ENCODE results near the gene KLHDC7B.

Gene KLHDC7B

GRCh38 chr22:50523458-50523805 lies 22.3 kb upstream of the KLHDC7B start:
- TF ChIP-seq CTCF (IDR thresholded peaks at IDR 0.05), result no peak
- TF ChIP-seq ZFX (IDR thresholded peaks at IDR 0.05; ENCODE audit: borderline replicate concordance), result no peak
- H3K27ac ChIP-seq, result peak overlapping the region; percentile 99

DNA sequence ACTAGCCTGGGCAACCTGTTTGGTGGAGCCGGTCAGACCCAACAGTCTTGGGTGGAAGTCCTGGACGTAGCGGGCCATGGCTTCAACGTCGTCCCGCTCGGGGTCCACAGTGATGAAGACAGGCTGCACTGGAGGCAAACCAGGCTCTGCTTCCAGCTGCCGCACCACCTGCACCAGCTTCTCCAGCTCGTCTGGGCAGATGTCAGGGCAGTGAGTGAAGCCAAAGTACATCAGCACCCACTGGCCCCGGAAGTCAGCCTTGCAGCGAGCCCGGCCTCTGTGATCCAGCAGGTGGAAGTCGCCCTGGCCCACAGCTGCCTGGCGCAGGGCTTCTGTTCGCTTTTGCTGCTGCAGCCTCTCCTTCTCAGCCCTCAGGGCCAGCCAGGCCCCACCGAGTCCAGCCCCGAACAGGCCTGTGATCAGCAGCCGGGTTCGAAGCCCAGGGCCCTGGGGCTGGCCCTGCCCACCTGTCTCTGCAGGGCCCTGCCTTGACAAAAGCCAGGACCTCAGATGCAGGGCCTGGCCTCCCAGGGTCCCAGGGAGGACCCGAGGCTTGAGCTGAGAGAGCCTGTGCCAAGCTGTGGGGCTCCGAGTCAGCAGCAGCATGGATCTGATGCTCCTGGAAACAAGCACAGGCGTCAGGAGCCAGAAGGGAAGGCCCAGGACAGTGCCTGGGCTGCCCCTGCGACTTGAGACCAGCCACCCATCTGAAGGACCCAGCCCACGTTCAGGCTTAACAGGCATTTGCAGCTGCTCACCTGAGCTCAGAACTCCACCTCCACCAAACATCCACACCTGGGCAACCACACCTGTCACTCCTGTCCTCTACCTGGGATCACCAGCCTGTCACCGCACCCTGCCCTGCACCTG lies 21.7 kb upstream of the KLHDC7B start:
- peak overlapping the region; percentile 99 for H3K27ac ChIP-seq
- TF ChIP-seq ZFX (IDR thresholded peaks at IDR 0.05; ENCODE audit: borderline replicate concordance) (no peak), CTCF (IDR thresholded peaks at IDR 0.05) (no peak)

GRCh38 chr22:50524676-50525103 lies 21.0 kb upstream of the KLHDC7B start:
- H3K27ac ChIP-seq, result peak overlapping the region; percentile 99
- TF ChIP-seq CTCF (IDR thresholded peaks at IDR 0.05) (no peak), ZFX (IDR thresholded peaks at IDR 0.05; ENCODE audit: borderline replicate concordance) (no peak)

- TF ChIP-seq CTCF (IDR thresholded peaks at IDR 0.05) (no peak), ZFX (IDR thresholded peaks at IDR 0.05; ENCODE audit: borderline replicate concordance) (no peak)
Observed at GRCh38 chr22:50525104-50525857, 20.4 kb upstream of the KLHDC7B start, which contains the start of gene SCO2. Gene SCO2, minus strand, starts transcription at chr22:50525598. Its CDS starts 1,187 bp downstream, at chr22:50524411.

DNA sequence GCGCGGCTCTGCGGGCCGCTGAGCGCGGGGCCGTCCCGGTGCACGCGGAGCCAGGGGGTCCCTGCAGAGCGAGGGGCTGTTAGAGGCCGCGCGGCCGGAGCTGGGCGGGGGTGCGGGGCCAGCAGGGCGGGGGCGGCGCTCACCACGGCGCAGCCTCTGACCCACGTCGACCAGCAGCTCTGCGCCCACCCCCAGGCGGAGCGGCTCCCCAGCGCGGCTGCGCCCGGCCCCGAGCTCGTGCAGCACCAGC lies 19.9 kb upstream of the KLHDC7B start:
- peak; percentile 45 for TF ChIP-seq CTCF (IDR thresholded peaks at IDR 0.05)
- TF ChIP-seq ZFX (IDR thresholded peaks at IDR 0.05; ENCODE audit: borderline replicate concordance), result no peak
- peak overlapping the region; percentile 99 for H3K27ac ChIP-seq

More at GRCh38 chr22:50525104-50525857, 20.4 kb upstream of the KLHDC7B start, which contains the start of gene SCO2:
- peak within 1 kb of the TSS; percentile 99 for H3K27ac ChIP-seq

GRCh38 chr22:50526108-50526833 lies 19.4 kb upstream of the KLHDC7B start:
- TF ChIP-seq ZFX (IDR thresholded peaks at IDR 0.05; ENCODE audit: borderline replicate concordance) (no peak), CTCF (IDR thresholded peaks at IDR 0.05) (peak; percentile 56)
- H3K27ac ChIP-seq, result peak overlapping the region; percentile 99
